PC-3 (cell line): ENCODE measurements around the gene NAA38. TPM values are rescaled to one million over a fixed set of nuclear protein-coding genes. Genes with fewer than 3 reads are reported as not detected.

Source experiments
- ATAC-seq: fragments of 200-7000 bp; cut with Tn5 transposase; 2 replicates; pipeline ENCODE4 v1.9.1; 2020; ENCODE audit warnings: mild to moderate bottlenecking, moderate library complexity
- BruUV-seq: library from RNA; stranded (reverse); fragments of 400-500 nt; replicated peaks from 2 replicates; lab custom pipeline; 2021; lab: Mats Ljungman, UMichigan
- CTCF ChIA-PET: fragments of 300-600 bp; sonication (Branson Sonifier 250); formaldehyde crosslinking; loops from one replicate; lab custom pipeline; 2022; ENCODE audit warnings: antibody characterized with exemption; lab: Charles Lee
- POLR2A ChIA-PET: fragments of 300-600 bp; sonication (Branson Sonifier 250); formaldehyde crosslinking; loops from one replicate; lab custom pipeline; 2022; ENCODE audit warnings: antibody characterized with exemption; ENCODE audit not compliant: unreplicated experiment; lab: Charles Lee
- DNase-seq: peaks from one replicate; pipeline ENCODE4 v3.0.0-alpha.2; 2015
- H2AFZ ChIP-seq: fragments of 300-600 bp; sonication (generic); 2 replicates; pipeline ENCODE4 v1.6.0; 2016; ENCODE audit warnings: antibody characterized with exemption, low read length
- H3F3A ChIP-seq: fragments of 300-600 bp; sonication (generic); one replicate; pipeline ENCODE4 v1.6.0; 2017; ENCODE audit warnings: antibody characterized with exemption, low read length, control low read depth, mild to moderate bottlenecking; ENCODE audit not compliant: unreplicated experiment
- H3K27ac ChIP-seq: fragments of 300-600 bp; sonication (generic); 2 replicates; pipeline ENCODE4 v1.5.1; 2016; ENCODE audit warnings: mild to moderate bottlenecking, low read length
- H3K27me3 ChIP-seq: fragments of 300-600 bp; sonication (generic); 2 replicates; pipeline ENCODE4 v1.6.1; 2016; ENCODE audit warnings: low read length, mixed read lengths
- H3K36me3 ChIP-seq: fragments of 300-600 bp; sonication (generic); 2 replicates; pipeline ENCODE4 v1.6.1; 2016; ENCODE audit warnings: low read depth, mixed run types, low read length, mixed read lengths
- H3K4me1 ChIP-seq: fragments of 300-600 bp; sonication (generic); 2 replicates; pipeline ENCODE4 v1.5.1; 2016; ENCODE audit warnings: low read length; ENCODE audit not compliant: insufficient read depth
- H3K4me2 ChIP-seq: fragments of 300-600 bp; sonication (generic); 2 replicates; pipeline ENCODE4 v1.6.0; 2016; ENCODE audit warnings: low read length
- H3K4me3 ChIP-seq: fragments of 300-600 bp; sonication (generic); 2 replicates; pipeline ENCODE4 v1.5.1; 2016; ENCODE audit warnings: mild to moderate bottlenecking, low read length, mixed read lengths
- H3K79me2 ChIP-seq: fragments of 300-600 bp; sonication (generic); 2 replicates; pipeline ENCODE4 v1.6.1; 2017; ENCODE audit warnings: low read length, mixed read lengths
- H3K9ac ChIP-seq: fragments of 300-600 bp; sonication (generic); 2 replicates; pipeline ENCODE4 v1.6.0; 2016; ENCODE audit warnings: mild to moderate bottlenecking, low read length
- H3K9me2 ChIP-seq: fragments of 300-600 bp; sonication (generic); replicated peaks from 2 replicates; pipeline ENCODE4 v1.6.1; 2016; ENCODE audit warnings: mixed run types, low read length, mixed read lengths
- H3K9me3 ChIP-seq: fragments of 300-600 bp; sonication (generic); 2 replicates; pipeline ENCODE4 v1.6.1; 2016; ENCODE audit warnings: low read length, mixed read lengths
- H4K20me1 ChIP-seq: fragments of 300-600 bp; sonication (generic); 2 replicates; pipeline ENCODE4 v1.6.1; 2016; ENCODE audit warnings: low read length, mixed read lengths
- EZH2 ChIP-seq: fragments of 300-600 bp; sonication (generic); IDR thresholded peaks from one replicate; pipeline ENCODE4 v1.6.1; 2017; ENCODE audit warnings: antibody characterized with exemption, mild to moderate bottlenecking, low read length; ENCODE audit not compliant: unreplicated experiment
- EZH2phosphoT487 ChIP-seq: fragments of 300-600 bp; sonication (generic); IDR thresholded peaks from 2 replicates; pipeline ENCODE4 v1.6.1; 2018; ENCODE audit warnings: mild to moderate bottlenecking, antibody characterized with exemption, low read length, borderline replicate concordance
- intact Hi-C: fragments of 100-400 bp; cut with micrococcal nuclease; formaldehyde crosslinking; loops from 2 replicates; pipeline ENCODE4 v1.9.0; 2023
- total RNA-seq: library from RNA; depleted of rRNA; stranded (reverse); fragments of >200 nt; gene quantifications from 2 replicates; pipeline ENCODE4 v1.2.3, GENCODE V29; 2014
- TF ChIP-seq, protein P1 (sequence below): fragments of 300-600 bp; sonication (generic); conservative IDR thresholded peaks from 2 replicates; pipeline ENCODE4 v1.5.1; 2017; ENCODE audit warnings: antibody characterized with exemption, low read depth, mild to moderate bottlenecking, low read length

NAA38 gene
- total RNA-seq, 1 experiment from 2014 or later = 403 TPM

DNA sequence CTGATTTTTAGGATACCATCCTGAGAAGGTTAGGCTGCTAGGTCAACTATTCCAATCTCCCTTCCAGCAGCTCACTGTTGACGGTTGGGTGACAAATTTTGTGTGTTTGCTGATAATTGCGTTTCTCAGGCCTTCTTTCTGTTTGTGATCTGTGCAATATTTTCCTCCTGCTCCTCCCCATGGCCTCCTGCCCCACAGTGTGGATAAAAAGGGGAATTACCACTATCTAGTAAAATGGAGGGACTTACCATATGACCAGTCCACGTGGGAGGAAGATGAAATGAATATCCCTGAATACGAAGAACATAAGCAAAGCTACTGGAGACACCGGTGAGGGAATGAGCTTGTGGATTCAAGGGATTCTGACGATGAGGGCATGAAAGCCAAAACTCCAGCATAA lies 40.4 kb upstream of the NAA38 start:
- BruUV-seq = no TSS peak
- intact Hi-C loops = loop anchor here (1.0 kb wide), 1 partner anchor 35 kb away; no protein-coding TSS in a partner anchor

DNA sequence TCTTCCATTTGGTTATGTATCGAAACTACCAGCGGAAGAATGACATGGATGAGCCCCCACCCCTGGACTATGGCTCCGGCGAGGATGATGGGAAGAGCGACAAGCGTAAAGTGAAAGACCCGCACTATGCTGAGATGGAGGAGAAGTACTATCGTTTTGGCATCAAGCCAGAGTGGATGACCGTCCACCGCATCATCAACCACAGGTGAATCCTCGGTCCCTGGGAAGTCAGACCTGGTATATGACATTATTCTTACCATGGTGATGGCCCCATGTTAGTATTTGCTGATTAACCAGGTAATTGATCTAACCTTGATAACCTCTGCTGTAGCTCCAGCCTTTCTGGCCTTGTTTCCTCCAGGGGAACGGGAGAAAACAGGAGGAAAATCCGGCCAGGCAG lies 39.7 kb upstream of the NAA38 start:
- H3K27me3 ChIP-seq = no peaks in the 10 kb centered on the region
- H2AFZ ChIP-seq = no peak overlapping the region
- no peak overlapping the region for H3K27ac ChIP-seq
- H3K9me3 ChIP-seq = no peaks in the 10 kb centered on the region
- intact Hi-C loops = loop anchor here (1.0 kb wide), 1 partner anchor 35 kb away; no protein-coding TSS in a partner anchor
- H3K9ac ChIP-seq = no peak overlapping the region
- H3K4me2 ChIP-seq = no peak overlapping the region
- ChIA-PET CTCF (no interaction called here), POLR2A (no interaction called here)
- peaks cover 30% of the 10 kb centered on the region for H3K36me3 ChIP-seq
- H3F3A ChIP-seq = no peaks in the 10 kb centered on the region
- no peaks in the 10 kb centered on the region for H3K9me2 ChIP-seq
- no peaks in the 10 kb centered on the region for H4K20me1 ChIP-seq
- no peaks in the 10 kb centered on the region for H3K4me1 ChIP-seq
- ATAC-seq = no peak
- H3K79me2 ChIP-seq = no peaks in the 10 kb centered on the region
- no TSS peak for BruUV-seq
- TF ChIP-seq, protein P1, sequence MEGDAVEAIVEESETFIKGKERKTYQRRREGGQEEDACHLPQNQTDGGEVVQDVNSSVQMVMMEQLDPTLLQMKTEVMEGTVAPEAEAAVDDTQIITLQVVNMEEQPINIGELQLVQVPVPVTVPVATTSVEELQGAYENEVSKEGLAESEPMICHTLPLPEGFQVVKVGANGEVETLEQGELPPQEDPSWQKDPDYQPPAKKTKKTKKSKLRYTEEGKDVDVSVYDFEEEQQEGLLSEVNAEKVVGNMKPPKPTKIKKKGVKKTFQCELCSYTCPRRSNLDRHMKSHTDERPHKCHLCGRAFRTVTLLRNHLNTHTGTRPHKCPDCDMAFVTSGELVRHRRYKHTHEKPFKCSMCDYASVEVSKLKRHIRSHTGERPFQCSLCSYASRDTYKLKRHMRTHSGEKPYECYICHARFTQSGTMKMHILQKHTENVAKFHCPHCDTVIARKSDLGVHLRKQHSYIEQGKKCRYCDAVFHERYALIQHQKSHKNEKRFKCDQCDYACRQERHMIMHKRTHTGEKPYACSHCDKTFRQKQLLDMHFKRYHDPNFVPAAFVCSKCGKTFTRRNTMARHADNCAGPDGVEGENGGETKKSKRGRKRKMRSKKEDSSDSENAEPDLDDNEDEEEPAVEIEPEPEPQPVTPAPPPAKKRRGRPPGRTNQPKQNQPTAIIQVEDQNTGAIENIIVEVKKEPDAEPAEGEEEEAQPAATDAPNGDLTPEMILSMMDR = no peak
- TF ChIP-seq EZH2phosphoT487 = no peak
- TF ChIP-seq EZH2 = no peak
- DNase-seq = peak; percentile 37
- no peak overlapping the region for H3K4me3 ChIP-seq

More for the DNA sequence above, 40.4 kb upstream of the NAA38 start:
- Histone ChIP-seq H3K27ac (no peak overlapping the region), H3K9ac (no peak overlapping the region), H3K4me2 (no peak overlapping the region), H2AFZ (no peak overlapping the region), H4K20me1 (no peaks in the 10 kb centered on the region), H3K9me3 (no peaks in the 10 kb centered on the region), H3F3A (no peaks in the 10 kb centered on the region), H3K79me2 (no peaks in the 10 kb centered on the region), H3K36me3 (peaks cover 30% of the 10 kb centered on the region), H3K4me1 (no peaks in the 10 kb centered on the region), H3K4me3 (no peak overlapping the region), H3K27me3 (no peaks in the 10 kb centered on the region), H3K9me2 (no peaks in the 10 kb centered on the region)
- ATAC-seq (0 out of 2 replicates have a peak, but pooled peaks have one; percentile 24), DNase-seq (peak; percentile 21)
- ChIA-PET CTCF (no interaction called here), POLR2A (no interaction called here)
- TF ChIP-seq EZH2phosphoT487 = no peak
- TF ChIP-seq, protein P1 = peak; percentile 53

DNA sequence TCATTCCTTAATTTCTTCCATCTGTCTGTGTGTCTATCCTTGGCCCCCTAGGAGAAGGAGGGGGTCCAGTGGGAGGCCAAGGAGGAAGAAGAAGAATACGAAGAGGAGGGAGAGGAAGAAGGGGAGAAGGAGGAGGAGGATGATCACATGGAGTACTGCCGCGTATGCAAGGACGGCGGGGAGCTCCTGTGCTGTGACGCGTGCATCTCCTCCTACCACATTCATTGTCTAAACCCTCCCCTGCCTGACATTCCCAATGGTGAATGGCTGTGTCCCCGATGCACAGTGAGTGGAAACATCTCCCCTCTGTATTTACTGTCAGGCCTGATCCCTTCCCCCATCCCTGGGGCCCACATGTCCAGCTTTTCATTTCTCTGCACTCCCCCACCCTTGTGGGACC lies 37.5 kb upstream of the NAA38 start:
- Histone ChIP-seq H3K36me3 (peaks cover 36% of the 10 kb centered on the region), H4K20me1 (no peaks in the 10 kb centered on the region), H3K4me3 (no peak overlapping the region), H3K27me3 (no peaks in the 10 kb centered on the region), H3K4me2 (no peak overlapping the region), H3K9me2 (no peaks in the 10 kb centered on the region), H3K4me1 (no peaks in the 10 kb centered on the region), H3F3A (no peaks in the 10 kb centered on the region), H3K27ac (no peak overlapping the region), H3K79me2 (peaks cover 3% of the 10 kb centered on the region), H3K9ac (no peak overlapping the region), H3K9me3 (no peaks in the 10 kb centered on the region), H2AFZ (no peak overlapping the region)
- no TSS peak for BruUV-seq
- intact Hi-C loops = no loop called here
- TF ChIP-seq, protein P1 = no peak
- no peak for TF ChIP-seq EZH2
- TF ChIP-seq EZH2phosphoT487 = no peak
- DNase-seq = no peak
- POLR2A ChIA-PET = no interaction called here
- ATAC-seq = no peak
- CTCF ChIA-PET = no interaction called here
